ENCODE data around the gene F8A1. TPM values are rescaled to one million over a fixed set of nuclear protein-coding genes. Genes with fewer than 3 reads are reported as not detected.
"Not testable (repeated sequence)": the region's sequence is repeated elsewhere in the genome, so short reads cannot be mapped to it uniquely, and the experiment has no call there.

F8A1 gene
- total RNA-seq, 6 experiments from 2014 or later = 13.1 to 24.7 (median 17.6) TPM

DNA sequence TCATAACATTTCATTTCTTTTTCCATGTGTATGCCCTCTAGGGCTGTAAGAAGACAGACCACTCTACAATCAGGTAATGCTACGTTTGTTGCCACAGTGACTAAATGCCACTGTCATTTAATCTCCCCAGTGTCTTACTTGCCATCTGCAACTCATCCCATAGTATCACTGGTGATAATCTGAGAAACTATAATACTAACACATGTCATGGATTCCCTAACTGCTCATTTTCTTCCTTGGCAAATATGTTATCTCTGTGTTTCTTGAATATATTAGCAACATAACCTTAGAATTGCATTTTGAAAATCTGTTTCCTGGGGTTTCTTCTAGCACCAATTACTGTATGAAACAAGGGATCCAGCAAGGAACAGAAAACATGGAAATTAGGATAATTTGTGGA lies 6.1 kb downstream of the F8A1 start:
- ATAC-seq (no peak), DNase-seq (no peak)
- 55% methylated on average over 1 of the region's 1 CpG for WGBS (ENCODE audit: insufficient coverage, low coverage, low lambda C conversion rate, missing lambda C conversion rate)
- Histone ChIP-seq H3K36me3 (no peaks in the 10 kb centered on the region), H3K4me1 (no peaks in the 10 kb centered on the region), H3K4me3 (no peak overlapping the region), H3K27ac (no peak overlapping the region), H3K27me3 (no peaks in the 10 kb centered on the region), H3K9me3 (no peaks in the 10 kb centered on the region)
- intact Hi-C loops (cut with DNase I) = no loop called here
- TF ChIP-seq, protein P1, sequence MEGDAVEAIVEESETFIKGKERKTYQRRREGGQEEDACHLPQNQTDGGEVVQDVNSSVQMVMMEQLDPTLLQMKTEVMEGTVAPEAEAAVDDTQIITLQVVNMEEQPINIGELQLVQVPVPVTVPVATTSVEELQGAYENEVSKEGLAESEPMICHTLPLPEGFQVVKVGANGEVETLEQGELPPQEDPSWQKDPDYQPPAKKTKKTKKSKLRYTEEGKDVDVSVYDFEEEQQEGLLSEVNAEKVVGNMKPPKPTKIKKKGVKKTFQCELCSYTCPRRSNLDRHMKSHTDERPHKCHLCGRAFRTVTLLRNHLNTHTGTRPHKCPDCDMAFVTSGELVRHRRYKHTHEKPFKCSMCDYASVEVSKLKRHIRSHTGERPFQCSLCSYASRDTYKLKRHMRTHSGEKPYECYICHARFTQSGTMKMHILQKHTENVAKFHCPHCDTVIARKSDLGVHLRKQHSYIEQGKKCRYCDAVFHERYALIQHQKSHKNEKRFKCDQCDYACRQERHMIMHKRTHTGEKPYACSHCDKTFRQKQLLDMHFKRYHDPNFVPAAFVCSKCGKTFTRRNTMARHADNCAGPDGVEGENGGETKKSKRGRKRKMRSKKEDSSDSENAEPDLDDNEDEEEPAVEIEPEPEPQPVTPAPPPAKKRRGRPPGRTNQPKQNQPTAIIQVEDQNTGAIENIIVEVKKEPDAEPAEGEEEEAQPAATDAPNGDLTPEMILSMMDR (IDR thresholded peaks at IDR 0.05) = no peak
- no peak for TF ChIP-seq POLR2A (IDR thresholded peaks at IDR 0.05)

DNA sequence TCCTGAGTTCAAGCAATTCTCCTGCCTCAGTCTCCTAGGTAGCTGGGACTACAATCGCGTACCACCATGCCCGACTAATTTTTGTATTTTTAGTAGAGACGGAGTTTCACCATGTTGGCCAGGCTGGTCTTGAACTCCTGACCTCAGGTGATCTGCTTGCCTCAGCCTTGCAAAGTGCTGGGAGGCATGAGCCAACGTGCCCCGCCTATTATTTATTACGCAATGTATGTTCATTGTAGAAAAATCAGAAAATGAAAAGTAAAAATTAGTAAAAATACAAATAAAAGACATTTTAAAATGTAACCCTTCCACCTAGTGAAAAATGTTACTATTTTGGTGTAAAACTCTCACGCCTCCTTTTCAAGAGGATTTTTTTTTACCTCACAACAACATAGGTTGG lies 14.2 kb downstream of the F8A1 start:
- H3K36me3 ChIP-seq = no peaks in the 10 kb centered on the region
- no peak overlapping the region for H3K27ac ChIP-seq
- no peaks in the 10 kb centered on the region for H3K9me3 ChIP-seq
- intact Hi-C loops (cut with DNase I) = no loop called here
- H3K4me1 ChIP-seq = no peaks in the 10 kb centered on the region
- DNase-seq (no peak), ATAC-seq (no peak)
- H3K27me3 ChIP-seq = no peaks in the 10 kb centered on the region
- no peak overlapping the region for H3K4me3 ChIP-seq
- WGBS (ENCODE audit: insufficient coverage, low coverage, low lambda C conversion rate, missing lambda C conversion rate) = 65% methylated on average over 8 of the region's 8 CpGs
- TF ChIP-seq POLR2A (IDR thresholded peaks at IDR 0.05) = no peak
- TF ChIP-seq, protein P1 (IDR thresholded peaks at IDR 0.05) = no peak

DNA sequence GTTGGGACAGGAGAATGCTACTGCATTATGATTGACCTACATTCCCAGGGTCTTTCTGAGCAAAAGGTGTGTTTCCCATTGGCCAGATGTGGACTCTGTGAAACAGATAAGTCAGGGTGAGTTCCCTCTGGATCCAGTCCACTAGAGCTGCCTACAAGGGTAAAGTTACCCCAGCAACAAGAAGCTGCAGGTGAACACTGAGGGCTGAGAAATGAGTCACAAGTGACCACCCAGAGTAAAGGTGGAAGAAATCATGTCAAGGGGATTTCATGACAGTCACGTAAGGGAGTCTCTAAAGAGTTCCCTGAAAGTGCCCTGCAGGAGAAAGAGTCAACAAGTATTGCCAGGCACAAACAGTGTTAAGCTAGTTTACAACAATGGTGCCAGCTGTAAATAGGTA lies 16.3 kb downstream of the F8A1 start:
- intact Hi-C loops (cut with DNase I) = no loop called here
- no peak for ATAC-seq
- no peak overlapping the region for H3K27ac ChIP-seq
- no peaks in the 10 kb centered on the region for H3K36me3 ChIP-seq
- 44% methylated on average over 1 of the region's 1 CpG for WGBS (ENCODE audit: insufficient coverage, low coverage, low lambda C conversion rate, missing lambda C conversion rate)
- no peaks in the 10 kb centered on the region for H3K4me1 ChIP-seq
- no peaks in the 10 kb centered on the region for H3K27me3 ChIP-seq
- H3K4me3 ChIP-seq = no peak overlapping the region
- no peaks in the 10 kb centered on the region for H3K9me3 ChIP-seq
- DNase-seq = no peak
- TF ChIP-seq, protein P1 (IDR thresholded peaks at IDR 0.05) = no peak
- no peak for TF ChIP-seq POLR2A (IDR thresholded peaks at IDR 0.05)

DNA sequence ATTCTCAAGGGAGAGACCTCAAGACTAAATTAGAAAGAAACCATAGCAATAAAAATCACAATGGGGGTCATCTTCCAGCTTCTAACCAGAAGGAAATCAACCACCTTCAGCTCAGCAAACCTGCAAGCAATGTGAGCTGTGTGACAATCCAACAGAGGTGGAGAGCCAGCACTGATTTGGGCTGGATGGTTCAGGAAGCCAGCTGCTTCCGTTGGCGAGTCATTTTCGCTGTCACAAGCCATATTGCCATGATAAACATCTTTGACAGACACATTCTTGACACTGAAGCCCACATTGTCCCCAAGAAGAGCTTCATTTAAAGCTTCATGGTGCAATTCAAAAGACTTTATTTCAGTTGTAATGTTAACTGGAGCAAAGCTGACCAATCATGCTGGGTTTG lies 22.7 kb downstream of the F8A1 start:
- no peak overlapping the region for H3K27ac ChIP-seq
- WGBS (ENCODE audit: insufficient coverage, low coverage, low lambda C conversion rate, missing lambda C conversion rate) = no CpG with 5 or more reads among the region's 3 CpGs
- no peaks in the 10 kb centered on the region for H3K4me1 ChIP-seq
- DNase-seq = no peak
- no peak for TF ChIP-seq POLR2A (IDR thresholded peaks at IDR 0.05)
- TF ChIP-seq, protein P1 (IDR thresholded peaks at IDR 0.05) = no peak
- H3K36me3 ChIP-seq = no peaks in the 10 kb centered on the region
- H3K9me3 ChIP-seq = no peaks in the 10 kb centered on the region
- ATAC-seq = no peak
- intact Hi-C loops (cut with DNase I) = no loop called here
- no peak overlapping the region for H3K4me3 ChIP-seq
- no peaks in the 10 kb centered on the region for H3K27me3 ChIP-seq

DNA sequence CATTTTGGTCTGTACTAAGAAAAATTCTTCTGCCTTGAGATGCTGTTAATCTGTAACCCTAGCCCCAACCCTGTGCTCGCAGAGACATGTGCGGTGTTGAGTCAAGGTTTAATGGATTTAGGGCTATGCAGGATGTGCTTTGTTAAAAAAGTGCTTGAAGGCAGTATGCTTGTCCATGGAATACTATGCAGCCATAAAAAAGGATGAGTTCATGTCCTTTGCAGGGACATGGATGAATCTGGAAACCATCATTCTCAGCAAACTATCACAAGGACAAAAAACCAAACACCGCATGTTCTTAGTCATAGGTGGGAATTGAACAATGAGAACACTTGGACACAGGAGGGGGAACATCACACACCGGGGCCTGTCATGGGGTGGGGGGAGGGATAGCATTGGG lies 23.9 kb downstream of the F8A1 start:
- WGBS (ENCODE audit: insufficient coverage, low coverage, low lambda C conversion rate, missing lambda C conversion rate) = 85% methylated on average over 4 of the region's 4 CpGs
- intact Hi-C loops (cut with DNase I); H3K4me1 ChIP-seq; DNase-seq; H3K27me3 ChIP-seq; H3K4me3 ChIP-seq; H3K9me3 ChIP-seq; ATAC-seq; H3K27ac ChIP-seq; H3K36me3 ChIP-seq: not testable (repeated sequence)

DNA sequence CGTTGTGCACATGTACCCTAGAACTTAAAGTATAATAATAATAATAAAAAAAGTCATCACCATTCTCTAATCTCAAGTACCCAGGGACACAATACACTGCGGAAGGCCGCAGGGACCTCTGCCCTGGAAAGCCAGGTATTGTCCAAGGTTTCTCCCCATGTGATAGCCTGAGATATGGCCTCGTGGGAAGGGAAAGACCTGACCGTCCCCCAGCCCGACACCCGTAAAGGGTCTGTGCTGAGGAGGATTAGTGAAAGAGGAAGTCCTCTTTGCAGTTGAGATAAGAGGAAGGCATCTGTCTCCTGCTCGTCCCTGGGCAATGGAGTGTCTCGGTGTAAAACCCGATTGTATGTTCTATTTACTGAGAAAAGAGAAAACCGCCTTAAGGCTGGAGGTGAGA lies 24.4 kb downstream of the F8A1 start:
- H3K36me3 ChIP-seq; H3K9me3 ChIP-seq; ATAC-seq; H3K4me3 ChIP-seq; DNase-seq; H3K27ac ChIP-seq; intact Hi-C loops (cut with DNase I); H3K27me3 ChIP-seq; H3K4me1 ChIP-seq: not testable (repeated sequence)
- WGBS (ENCODE audit: insufficient coverage, low coverage, low lambda C conversion rate, missing lambda C conversion rate) = 70% methylated on average over 9 of the region's 11 CpGs

Data from right lobe of liver (tissue), 6 donors.